ENCODE measurements around the gene RPS25. TPM values are rescaled to one million over a fixed set of nuclear protein-coding genes. Genes with fewer than 3 reads are reported as not detected.
"Not testable (repeated sequence)": the region's sequence is repeated elsewhere in the genome, so short reads cannot be mapped to it uniquely, and the experiment has no call there.

RPS25 gene
- total RNA-seq, 2 donors from 2014 or later: 652 to 750 TPM

DNA sequence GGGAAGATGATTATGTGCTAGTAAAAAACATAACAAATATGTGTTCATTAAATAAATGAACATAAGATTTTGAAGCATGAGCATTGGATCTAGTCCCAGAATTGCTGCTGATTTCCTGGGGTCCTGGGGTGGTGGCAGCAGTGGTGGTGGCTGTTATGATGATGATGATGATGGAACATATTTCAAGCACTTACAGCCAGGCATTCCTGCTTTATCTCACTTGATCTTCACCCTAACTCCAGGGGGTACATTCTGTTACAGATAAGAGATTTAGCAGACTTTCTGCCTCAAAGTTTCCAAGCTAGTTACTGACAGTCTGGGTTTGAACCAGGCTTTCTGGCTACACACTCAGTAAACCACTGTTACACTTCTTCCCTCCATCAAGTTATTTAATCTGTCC, 5.6 kb upstream of the RPS25 start:
- ATAC-seq: no peak
- DNase-seq: no peak
- intact Hi-C loops (cut with DNase I, micrococcal nuclease): no loop called here

DNA sequence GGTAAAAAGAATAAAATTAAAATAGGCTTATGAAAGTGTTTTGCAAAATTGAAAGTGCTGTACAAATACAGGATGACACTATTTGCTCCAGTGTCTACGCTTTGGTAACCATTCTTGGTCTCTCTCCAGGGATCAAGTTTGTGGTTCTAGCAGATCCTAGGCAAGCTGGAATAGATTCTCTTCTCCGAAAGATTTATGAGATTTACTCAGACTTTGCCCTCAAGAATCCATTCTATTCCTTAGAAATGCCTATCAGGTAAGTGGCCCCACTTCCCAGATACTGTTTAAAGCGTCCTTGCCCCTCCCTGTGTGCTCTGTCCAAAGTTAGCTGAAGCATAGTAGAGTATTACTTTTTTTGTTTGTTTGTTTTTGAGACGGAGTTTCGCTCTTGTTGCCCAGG, 3.5 kb upstream of the RPS25 start:
- no peak for DNase-seq
- intact Hi-C loops (cut with DNase I, micrococcal nuclease): no loop called here
- ATAC-seq: peak; percentile 29

DNA sequence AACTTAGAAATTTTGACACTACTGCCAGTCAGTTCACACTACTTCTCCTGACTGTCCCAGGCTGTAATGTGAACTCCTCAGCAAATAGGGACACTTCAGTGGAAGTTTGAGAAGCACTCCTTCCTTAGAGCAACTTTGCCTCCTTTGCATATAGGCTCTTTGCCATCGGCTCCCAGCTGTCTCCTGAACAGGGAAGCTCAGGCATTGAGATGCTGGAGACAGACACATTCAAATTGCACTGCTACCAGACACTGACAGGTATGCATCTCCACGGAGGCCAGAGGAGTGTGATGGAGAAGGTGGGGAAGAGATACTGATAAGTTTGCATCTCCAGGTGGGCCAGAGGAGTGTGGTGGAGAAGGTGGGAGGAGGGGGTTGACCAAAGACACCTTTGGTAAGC, 1.9 kb upstream of the RPS25 start:
- ATAC-seq (no peak), DNase-seq (no peak)
- intact Hi-C loops (cut with DNase I, micrococcal nuclease): no loop called here

DNA sequence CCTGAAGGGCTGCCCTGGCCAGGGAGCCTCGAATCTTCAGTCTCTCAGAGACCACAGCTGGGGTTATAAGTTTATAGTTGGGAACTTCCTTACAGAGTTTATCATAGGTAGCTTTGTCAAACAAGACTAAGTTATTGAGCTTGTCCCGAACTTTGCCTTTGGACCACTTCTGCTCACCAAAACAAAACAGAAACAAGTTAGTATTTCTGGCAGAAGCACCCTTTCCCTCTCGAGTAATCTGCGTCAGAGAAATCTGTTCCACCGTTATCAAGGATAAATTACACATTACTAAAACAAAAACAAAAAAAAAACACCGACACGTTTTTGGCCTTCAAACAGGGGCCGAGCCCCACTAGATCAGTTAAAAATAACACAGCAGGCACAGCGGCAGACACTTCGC, 766 bp downstream of the RPS25 start:
- DNase-seq; intact Hi-C loops (cut with DNase I, micrococcal nuclease); ATAC-seq: not testable (repeated sequence)

DNA sequence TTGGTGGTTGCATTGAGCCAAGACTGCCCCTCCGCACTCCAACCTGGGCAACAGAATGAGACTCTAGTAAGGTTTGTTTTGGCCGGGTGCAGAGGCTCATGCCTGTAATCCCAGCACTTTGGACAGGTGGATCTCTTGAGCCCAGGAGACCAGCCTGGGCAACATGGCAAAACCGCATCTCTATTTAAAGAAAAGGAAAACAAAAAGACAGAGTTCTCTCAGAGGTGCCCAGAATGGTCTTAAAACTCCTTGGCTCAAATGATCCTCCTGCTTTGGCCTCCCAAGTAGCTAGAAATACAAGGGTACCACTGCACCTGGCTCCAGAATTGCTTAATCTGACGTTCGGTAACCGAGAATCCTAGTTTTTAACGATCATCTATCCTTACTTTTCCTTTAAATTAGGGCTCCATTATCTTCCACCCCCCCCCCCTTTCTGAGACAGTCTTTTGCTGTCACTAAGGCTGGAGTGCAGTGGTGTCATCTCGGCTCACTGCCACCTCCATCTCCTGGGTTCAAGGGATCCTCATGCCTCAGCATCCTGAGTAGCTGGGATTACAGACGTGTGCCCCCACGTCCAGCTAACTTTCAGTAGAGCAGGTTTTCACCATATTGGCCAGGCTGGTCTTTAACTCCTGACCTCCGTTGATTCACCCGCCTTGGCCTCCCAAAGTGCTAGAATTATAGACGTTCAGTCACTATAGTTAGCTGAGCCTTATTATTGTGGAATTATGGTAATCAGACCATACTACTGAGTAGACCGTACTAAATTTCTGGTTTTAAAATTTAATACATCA, 1.7 kb downstream of the RPS25 start:
- ATAC-seq (no peak), DNase-seq (no peak)
- intact Hi-C loops (cut with DNase I, micrococcal nuclease): no loop called here

DNA sequence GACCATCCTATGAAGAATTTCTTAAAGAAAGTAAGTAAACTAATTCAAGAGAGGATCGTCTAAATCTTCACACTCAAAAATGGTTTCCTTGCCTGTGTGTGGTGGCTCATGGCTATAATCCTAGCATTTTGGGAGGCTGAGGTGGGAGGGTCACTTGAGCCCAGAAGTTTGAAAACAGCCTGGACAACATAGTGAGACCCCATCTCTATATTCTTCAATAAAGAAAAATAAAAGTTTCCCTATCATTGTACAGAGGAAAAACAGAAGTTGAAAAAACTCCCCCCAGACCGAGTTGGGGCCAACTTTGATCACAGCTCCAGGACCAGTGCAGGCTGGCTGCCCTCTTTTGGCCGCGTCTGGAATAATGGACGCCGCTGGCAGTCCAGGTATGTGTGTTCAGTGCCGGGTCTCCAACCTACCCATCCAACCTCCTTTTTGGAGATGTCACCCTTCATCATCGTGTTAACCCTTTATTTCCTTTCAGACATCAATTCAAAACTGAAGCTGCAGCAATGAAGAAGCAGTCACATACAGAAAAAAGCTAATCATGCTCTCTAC, 3.0 kb downstream of the RPS25 start:
- no peak for DNase-seq

DNA sequence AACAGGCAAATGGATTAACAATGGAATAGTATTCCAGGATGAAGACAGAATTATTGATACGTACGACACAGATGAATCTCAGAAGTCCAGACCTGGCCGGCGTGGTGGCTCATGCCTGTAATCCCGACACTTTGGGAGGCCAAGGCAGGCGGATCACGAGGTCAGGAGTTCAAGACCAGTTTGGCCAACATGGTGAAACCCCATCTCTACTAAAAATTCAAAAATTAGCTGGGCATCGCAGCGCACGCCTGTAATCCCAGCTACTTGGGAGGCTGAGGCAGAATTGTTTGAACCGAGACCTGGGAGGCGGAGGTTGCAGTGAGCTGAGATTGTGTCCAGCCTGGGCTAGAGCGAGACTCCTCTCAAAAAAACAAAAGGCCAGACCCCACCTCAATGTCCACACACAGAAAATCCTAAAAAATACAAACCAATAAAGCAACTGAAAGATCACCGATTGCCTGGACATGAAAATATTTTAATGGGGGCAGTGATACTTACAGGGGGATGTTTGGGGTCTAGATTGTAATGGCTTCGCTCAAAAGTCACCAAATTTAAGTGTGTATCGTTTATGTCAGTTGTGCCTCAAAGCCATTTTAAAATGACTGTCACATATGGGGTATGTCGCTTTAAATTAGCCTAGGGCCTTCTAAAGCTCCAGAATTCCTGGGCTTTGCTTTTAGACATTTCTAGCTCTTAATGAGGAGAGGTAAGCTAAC, 3.8 kb downstream of the RPS25 start:
- DNase-seq (no peak), ATAC-seq (no peak)
- intact Hi-C loops (cut with DNase I, micrococcal nuclease): no loop called here

More for the DNA sequence above, 3.0 kb downstream of the RPS25 start:
- intact Hi-C loops (cut with DNase I, micrococcal nuclease): no loop called here
- ATAC-seq: no peak

DNA sequence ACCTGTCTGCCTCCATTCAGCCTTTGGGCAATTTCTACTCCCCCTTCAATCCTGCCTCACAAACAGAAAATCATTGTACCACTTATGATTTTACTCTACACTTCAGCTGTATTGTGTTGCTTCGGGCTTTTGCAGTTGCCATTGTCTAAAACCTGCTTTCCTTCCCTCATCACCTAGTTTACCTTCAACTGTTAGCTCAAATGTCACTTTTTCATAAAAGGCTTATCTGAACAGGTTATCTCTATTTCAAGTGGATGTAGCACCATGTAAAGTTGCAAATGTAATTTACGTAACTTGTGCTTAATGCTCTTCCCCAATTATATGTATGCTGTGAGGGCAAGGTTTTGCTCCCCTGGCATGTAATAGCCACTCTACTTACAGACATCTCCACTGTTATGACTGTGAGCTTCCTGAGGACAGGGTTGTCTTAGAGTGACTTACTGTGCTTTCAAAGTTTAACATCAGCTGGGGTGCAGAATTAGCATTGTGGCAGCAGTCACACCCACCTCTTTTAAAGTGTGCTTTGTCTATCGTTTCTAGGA, 5.4 kb downstream of the RPS25 start:
- ATAC-seq (no peak), DNase-seq (no peak)
- intact Hi-C loops (cut with DNase I, micrococcal nuclease): no loop called here

DNA sequence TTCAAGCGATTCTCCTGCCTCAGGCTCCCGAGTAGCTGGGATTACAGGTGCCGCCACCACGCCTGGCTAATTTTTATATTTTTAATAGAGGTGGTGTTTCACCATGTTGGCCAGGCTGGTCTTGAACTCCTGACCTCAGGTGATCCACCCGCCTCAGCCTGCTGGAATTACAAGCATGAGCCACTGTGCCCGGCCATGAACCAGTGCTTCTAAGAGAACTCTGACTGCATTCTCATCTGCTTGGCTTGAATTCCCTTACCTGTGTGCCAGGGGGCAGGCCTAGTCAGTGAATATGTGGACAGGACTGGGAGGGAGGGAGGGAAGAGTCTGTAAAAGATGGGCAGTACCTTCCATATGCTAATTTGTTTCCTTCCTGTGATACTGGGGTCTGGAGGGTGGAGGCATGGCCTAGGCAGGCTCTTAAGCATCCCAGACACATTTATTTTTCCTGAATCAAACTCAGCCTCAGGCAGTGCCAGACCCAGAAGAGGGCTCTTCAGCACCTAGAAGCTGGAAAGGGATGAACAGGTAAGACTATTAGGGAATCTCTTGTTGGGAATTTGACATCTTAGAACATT, 6.6 kb downstream of the RPS25 start:
- DNase-seq (no peak), ATAC-seq (no peak)
- intact Hi-C loops (cut with DNase I, micrococcal nuclease): no loop called here

DNA sequence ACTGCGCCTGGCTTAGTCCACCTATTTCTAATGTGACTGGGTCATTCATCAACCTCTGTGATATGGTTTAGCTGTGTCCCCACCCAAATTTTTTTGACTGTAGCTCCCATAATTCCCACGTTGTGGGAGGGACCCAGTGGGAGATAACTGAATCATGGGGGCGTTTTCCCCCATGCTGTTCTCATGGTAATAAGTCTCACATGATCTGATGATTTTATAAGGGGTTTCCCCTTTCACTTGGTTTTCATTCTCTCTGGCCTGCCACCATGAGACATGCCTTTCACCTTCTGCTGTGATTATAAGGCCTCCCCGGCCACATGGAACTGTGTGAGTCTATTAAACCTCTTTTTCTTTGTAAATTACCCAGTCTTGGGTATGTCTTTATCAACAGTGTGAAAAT, 11.5 kb downstream of the RPS25 start:
- no peak for ATAC-seq
- no peak for DNase-seq
- intact Hi-C loops (cut with DNase I, micrococcal nuclease): no loop called here

DNA sequence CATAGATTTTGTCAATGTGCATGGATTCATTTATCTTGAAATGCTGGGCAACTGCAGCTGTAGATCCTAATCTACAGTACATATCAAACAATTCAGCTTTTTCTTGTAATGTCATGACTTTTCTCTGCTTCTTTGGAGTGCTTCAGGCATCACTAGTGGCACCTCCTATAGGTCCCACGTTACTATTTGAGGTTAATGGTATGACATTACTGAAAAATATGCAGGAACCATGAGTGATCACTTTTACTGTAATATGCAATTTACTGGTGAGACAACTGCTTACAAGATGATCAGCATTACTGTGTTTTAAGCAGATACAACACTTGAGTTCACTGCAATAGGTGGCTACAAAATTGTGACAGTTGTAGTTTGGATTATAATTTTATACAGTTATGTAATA, 17.2 kb downstream of the RPS25 start:
- intact Hi-C loops (cut with DNase I, micrococcal nuclease): no loop called here
- no peak for DNase-seq

DNA sequence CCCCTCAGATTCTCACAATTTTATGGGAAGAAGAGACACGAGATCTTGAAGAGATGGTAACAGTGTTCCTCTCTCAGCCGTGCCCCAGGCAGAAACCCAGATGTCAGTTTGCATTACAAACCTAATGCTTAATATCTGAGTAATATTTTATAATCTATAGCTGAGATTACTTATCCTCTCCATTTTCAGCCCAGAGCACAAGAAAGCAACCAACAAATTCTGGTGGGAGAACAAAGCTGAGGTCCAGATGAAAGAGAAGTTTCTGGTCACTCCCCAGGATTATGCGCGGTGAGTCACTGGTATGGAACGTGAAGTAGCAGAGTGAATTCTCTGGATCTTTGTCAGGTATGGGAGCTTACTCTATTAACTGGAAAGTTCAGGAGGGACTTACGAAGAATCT, 19.3 kb downstream of the RPS25 start:
- ATAC-seq (no peak), DNase-seq (no peak)
- intact Hi-C loops (cut with DNase I, micrococcal nuclease): no loop called here

More for the DNA sequence above, 17.2 kb downstream of the RPS25 start:
- ATAC-seq: no peak

DNA sequence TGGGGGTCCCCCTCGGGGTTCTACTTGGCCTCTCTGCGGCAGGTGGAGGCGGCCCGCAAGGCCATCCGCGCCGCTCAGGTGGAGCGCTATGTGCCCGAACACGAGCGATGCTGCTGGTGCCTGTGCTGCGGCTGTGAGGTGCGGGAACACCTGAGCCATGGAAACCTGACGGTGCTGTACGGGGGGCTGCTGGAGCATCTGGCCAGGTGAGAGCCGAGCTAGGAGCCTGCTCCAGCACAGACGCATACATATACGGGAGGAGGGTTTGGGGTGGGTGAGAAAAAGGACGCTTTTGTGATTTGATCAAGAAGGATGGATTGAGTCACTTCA, 19.8 kb downstream of the RPS25 start:
- intact Hi-C loops (cut with DNase I, micrococcal nuclease): no loop called here
- ATAC-seq (peak; percentile 51), DNase-seq (no peak)

DNA sequence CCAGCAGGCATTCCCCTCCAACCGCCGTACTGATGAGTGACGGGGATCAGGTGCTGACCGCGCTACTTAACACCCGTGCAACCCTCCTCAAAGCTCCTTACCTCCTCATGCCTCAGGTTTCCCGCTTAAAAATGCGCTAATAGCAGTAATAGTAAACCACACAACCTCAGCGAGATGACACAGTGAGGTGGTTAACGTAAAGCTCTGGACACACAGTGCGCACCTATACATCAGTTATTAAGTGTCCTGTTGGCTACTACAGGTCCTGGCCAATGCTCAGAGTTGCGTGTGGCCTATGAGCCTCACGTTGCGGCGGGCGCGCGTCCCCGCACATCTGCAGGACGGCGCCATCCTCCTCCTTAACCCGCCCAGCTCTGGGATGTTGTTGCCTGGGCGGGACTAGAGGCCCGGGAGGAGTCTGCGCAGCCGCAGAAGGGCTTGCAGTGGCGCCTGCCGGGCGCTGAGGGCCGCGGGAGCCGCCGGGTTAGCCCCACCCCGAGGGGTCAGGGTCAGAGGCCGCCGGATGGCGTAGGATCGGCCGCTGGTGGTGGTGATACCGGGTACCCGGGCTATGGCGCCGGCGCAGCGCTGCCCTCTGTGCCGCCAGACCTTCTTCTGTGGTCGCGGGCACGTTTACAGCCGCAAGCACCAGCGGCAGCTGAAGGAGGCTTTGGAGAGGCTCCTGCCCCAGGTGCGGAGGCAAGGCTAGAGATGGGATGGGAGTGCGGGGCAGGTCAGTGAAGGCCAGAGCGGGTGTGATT, 20.3 kb downstream of the RPS25 start, which contains the start of gene CENATAC:
TSS of gene CENATAC (plus strand) at position 512 of the 761 bp plus-strand sequence. CDS start at position 572, 60 bp downstream.
- DNase-seq: peak; percentile 95 to 97
- ATAC-seq: peak; percentile 100
- intact Hi-C loops (cut with DNase I, micrococcal nuclease): no loop called here

DNA sequence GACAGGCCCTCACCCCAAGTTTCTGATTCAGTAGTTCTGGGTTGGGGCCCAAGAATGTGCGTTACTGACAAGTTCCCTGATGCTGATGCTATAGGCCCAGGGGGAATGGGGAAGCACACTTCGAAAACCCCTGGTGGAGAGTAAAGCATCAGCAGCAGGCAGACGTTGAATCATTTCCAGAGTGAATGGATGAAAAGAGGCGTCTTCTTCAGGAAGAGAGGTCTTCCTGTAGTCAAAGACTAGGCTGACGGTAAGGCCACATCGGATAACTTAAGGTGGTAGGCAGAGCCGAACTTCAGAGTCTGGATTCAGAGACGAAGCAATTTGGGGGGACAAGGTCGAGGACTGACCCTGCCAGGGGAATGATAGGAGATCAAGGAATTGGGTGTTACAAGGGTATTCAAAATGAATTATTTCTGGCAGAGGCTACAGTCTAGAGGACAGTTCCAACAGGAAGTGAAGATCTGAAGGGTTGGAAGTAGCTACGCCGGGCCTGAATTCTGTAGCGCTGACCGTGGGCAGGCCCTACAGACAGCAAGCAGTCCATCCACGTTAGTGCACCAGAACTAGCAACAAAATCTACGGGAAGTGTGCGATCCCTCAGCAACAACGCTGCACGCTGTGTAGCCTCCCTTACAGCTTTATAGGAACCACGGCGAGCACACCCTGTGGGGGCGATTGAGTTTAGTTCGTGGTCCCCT, 21.1 kb downstream of the RPS25 start:
- DNase-seq (peak in 1 of 2 donors; percentile 23), ATAC-seq (peak; percentile 23)
- intact Hi-C loops (cut with DNase I, micrococcal nuclease): no loop called here

DNA sequence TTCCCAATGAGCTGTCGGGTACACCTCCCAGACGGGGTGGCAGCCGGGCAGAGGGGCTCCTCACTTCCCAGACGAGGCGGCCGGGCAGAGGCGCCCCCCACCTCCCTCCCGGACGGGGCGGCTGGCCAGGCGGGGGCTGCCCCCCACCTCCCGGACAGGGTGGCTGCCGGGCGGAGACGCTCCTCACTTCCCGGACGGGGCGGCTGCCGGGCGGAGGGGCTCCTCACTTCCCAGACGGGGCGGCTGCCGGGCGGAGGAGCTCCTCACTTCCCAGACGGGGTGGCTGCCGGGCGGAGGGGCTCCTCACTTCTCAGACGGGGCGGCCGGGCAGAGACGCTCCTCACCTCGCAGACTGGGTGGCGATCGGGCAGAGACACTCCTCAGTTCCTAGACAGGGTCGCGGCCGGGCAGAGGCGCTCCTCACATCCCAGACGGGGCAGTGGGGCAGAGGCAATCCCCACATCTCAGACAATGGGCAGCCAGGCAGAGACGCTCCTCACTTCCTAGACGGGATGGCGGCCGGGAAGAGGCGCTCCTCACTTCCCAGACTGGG, 26.6 kb downstream of the RPS25 start:
- ATAC-seq; DNase-seq; intact Hi-C loops (cut with DNase I, micrococcal nuclease): not testable (repeated sequence)

DNA sequence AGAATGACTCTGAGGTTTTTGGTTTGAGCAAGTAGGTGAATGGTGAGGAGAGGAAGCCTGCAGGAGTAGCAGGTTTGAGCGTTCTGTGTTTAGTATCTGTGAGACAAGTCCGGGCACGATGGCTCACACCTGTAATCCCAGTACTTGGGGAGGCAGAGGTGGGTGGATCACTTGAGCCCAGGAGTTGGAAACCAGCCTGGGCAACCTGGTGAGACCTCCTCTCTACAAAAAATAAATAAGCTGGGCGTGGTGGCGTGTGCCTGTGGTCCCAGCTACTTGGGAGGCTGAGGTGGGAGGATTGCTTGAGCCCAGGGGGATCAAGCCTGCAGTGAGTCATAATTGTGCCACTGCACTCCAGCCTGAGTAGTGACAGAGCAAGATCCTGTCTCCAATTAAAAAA, 29.9 kb downstream of the RPS25 start:
- no peak for ATAC-seq
- DNase-seq: no peak
- intact Hi-C loops (cut with DNase I, micrococcal nuclease): no loop called here

DNA sequence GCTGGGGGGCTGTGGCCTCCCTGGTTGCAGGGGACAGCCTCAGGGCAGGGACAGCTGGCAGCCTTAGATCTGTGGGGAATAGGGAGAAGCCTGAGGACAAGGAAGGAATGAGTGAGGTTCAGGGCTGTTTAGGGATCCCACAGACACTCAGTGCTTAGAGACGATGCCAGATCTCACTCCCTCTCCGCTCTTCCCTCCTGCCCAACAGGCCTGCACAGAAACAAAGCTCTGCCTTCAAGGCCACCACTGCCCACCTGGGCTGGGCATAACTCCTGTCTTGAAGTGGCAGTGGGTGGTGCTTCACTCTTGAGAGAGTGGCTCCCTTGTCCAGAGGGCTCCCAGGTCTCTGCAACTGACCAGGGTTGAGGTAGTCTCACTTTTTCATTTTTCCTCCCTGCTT, 33.3 kb downstream of the RPS25 start:
- no peak for ATAC-seq
- intact Hi-C loops (cut with DNase I, micrococcal nuclease): no loop called here
- no peak for DNase-seq
